Measurements from ENCODE around the gene RTTN.

RTTN gene

DNA sequence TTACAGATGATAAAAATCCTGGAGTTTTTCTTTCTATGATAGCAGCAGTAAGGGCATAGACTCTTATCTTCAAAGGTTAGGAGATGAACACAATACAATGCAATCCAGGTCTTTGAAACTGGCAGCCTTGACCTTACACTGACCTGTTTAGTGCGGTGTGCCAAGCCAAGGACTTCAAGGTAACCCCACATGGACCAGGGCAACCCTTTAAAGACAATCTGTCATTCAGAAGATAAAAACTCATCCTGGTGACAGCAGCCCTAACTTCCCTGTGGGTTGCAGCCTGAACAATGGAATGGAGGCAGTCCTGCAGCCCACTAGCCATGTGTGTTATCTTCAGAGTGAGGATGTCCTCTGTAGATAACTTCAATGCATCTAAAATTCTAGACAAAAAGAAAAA is 78.1 kb downstream of the RTTN start:
- no peak overlapping the region for H3K27ac ChIP-seq
- in situ Hi-C loops (cut with HindIII; ENCODE audit: low pct_ligation_motif_present, low sequenced_read_pairs), result no loop called here
- H3K36me3 ChIP-seq (replicated peaks), result no peaks in the 10 kb centered on the region
- H3K4me3 ChIP-seq (ENCODE audit: low read depth, low read length), result no peak overlapping the region
- TF ChIP-seq, protein P1, sequence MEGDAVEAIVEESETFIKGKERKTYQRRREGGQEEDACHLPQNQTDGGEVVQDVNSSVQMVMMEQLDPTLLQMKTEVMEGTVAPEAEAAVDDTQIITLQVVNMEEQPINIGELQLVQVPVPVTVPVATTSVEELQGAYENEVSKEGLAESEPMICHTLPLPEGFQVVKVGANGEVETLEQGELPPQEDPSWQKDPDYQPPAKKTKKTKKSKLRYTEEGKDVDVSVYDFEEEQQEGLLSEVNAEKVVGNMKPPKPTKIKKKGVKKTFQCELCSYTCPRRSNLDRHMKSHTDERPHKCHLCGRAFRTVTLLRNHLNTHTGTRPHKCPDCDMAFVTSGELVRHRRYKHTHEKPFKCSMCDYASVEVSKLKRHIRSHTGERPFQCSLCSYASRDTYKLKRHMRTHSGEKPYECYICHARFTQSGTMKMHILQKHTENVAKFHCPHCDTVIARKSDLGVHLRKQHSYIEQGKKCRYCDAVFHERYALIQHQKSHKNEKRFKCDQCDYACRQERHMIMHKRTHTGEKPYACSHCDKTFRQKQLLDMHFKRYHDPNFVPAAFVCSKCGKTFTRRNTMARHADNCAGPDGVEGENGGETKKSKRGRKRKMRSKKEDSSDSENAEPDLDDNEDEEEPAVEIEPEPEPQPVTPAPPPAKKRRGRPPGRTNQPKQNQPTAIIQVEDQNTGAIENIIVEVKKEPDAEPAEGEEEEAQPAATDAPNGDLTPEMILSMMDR (IDR thresholded peaks at IDR 0.05; ENCODE audit: low read depth, low read length, missing control alignments), result no peak
- no peak for DNase-seq
- H3K27me3 ChIP-seq (replicated peaks), result no peaks in the 10 kb centered on the region

DNA sequence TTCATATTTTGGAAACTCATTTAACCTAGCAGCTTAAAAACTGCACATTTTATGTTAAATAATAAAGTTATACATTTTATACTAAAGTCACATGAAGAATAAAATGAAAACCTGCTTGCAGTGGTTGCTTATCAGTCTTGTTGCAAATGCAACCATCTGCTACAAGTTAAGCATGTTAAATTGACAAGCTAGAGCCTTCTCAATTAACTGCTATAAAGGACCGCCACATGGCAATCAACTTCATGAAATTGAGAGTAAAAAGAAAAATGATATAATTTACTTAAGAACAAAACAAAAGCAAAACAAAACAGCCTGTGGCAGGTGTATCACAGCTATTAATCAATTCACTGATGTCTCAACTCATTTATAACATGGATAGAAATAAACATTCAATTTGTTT is 78.7 kb downstream of the RTTN start:
- Histone ChIP-seq H3K4me3 (ENCODE audit: low read depth, low read length) (no peak overlapping the region), H3K27me3 (replicated peaks) (no peaks in the 10 kb centered on the region), H3K36me3 (replicated peaks) (no peaks in the 10 kb centered on the region), H3K27ac (no peak overlapping the region)
- no peak for DNase-seq
- TF ChIP-seq, protein P1 (IDR thresholded peaks at IDR 0.05; ENCODE audit: low read depth, low read length, missing control alignments), result no peak
- in situ Hi-C loops (cut with HindIII; ENCODE audit: low pct_ligation_motif_present, low sequenced_read_pairs), result no loop called here

DNA sequence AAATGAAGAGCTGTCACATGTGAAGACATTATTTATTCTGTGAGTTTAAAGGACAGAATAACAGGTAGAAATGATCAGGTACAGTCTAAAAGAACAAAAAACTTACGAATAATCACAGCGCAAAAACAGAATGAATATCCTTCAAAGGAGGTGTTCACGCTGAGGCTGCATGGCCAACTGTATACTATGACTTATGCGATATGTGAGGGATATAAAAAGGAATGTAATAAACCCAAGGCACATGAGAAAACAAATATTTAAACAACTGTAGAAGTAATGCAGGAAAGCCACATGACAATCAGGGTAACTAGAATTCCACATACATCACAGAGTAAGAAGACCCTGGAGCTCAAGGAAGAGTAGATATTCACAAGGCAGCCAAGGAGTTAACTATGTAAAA is 81.3 kb downstream of the RTTN start:
- H3K27me3 ChIP-seq (replicated peaks), result no peaks in the 10 kb centered on the region
- H3K36me3 ChIP-seq (replicated peaks), result no peaks in the 10 kb centered on the region
- in situ Hi-C loops (cut with HindIII; ENCODE audit: low pct_ligation_motif_present, low sequenced_read_pairs), result no loop called here
- H3K4me3 ChIP-seq (ENCODE audit: low read depth, low read length), result no peak overlapping the region
- TF ChIP-seq, protein P1 (IDR thresholded peaks at IDR 0.05; ENCODE audit: low read depth, low read length, missing control alignments), result no peak
- no peak for DNase-seq
- H3K27ac ChIP-seq, result no peak overlapping the region

DNA sequence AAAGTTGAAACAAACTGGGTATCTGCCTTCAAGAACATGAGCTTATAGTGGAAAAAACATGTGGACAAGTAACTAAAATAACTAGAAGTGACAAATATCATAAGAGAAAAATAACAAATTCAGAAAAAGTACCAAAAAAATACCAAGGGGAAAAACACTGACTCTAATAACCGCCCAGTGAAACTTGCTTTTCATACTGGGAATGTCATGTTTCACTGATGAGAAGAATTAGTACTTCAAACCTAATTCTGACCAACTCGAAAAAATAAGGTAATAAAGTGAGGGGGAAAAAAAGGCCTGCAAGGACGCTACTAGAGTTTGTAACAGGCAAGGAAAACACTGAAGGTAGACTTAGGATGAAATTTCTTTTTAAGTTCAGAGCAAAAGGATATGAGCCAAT is 83.6 kb downstream of the RTTN start:
- in situ Hi-C loops (cut with HindIII; ENCODE audit: low pct_ligation_motif_present, low sequenced_read_pairs), result no loop called here

DNA sequence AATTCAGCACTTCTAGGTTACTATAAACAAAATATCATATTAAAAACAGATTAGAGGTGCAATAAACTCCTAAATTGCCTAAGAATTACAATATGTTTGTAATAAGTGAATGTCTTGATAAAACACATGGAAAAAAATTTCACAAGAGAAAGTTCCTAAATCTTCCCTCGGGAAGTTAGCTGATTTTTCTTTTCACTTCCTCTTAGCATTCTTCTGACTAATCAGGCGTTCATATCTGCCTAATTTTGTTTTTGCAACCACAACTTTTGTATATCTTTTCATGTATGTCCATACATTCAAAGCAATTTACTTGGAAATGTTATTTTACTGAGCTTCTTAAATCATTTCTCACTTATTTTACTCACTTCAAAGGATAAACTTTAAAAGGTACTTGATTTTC is 88.5 kb downstream of the RTTN start:
- in situ Hi-C loops (cut with HindIII; ENCODE audit: low pct_ligation_motif_present, low sequenced_read_pairs), result no loop called here
- Histone ChIP-seq H3K4me3 (ENCODE audit: low read depth, low read length) (no peak overlapping the region), H3K36me3 (replicated peaks) (no peaks in the 10 kb centered on the region), H3K27ac (no peak overlapping the region), H3K27me3 (replicated peaks) (no peaks in the 10 kb centered on the region)
- DNase-seq, result no peak
- TF ChIP-seq, protein P1 (IDR thresholded peaks at IDR 0.05; ENCODE audit: low read depth, low read length, missing control alignments), result no peak

More for the DNA sequence above, 83.6 kb downstream of the RTTN start:
- H3K27ac ChIP-seq, result no peak overlapping the region
- H3K27me3 ChIP-seq (replicated peaks), result no peaks in the 10 kb centered on the region
- no peaks in the 10 kb centered on the region for H3K36me3 ChIP-seq (replicated peaks)
- H3K4me3 ChIP-seq (ENCODE audit: low read depth, low read length), result no peak overlapping the region
- DNase-seq, result no peak
- TF ChIP-seq, protein P1 (IDR thresholded peaks at IDR 0.05; ENCODE audit: low read depth, low read length, missing control alignments), result no peak

DNA sequence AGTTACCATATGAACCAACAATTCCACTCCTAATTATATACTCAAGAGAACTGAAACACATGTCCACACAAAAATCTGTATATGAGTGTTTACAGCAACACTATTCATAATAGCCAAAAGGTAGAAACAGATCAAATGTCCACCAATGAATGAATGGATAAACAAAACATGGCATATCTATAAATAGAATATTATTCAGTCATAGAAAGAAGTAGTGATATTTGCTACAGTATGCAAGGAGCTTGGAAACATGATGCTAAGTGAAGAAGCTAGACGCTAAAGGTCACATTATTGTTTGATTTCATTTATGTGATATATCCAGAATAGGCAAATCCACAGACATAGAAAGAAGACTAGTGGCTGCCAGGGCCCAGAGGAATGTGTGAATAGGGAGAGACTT is 92.0 kb downstream of the RTTN start:
- DNase-seq, result no peak
- H3K36me3 ChIP-seq (replicated peaks), result no peaks in the 10 kb centered on the region
- TF ChIP-seq, protein P1 (IDR thresholded peaks at IDR 0.05; ENCODE audit: low read depth, low read length, missing control alignments), result no peak
- in situ Hi-C loops (cut with HindIII; ENCODE audit: low pct_ligation_motif_present, low sequenced_read_pairs), result no loop called here
- H3K4me3 ChIP-seq (ENCODE audit: low read depth, low read length), result no peak overlapping the region
- no peaks in the 10 kb centered on the region for H3K27me3 ChIP-seq (replicated peaks)
- no peak overlapping the region for H3K27ac ChIP-seq
